Naive thymus-derived CD8-positive, alpha-beta T cell (primary cell): ENCODE data around the gene POLR2H. TPM values are rescaled to one million over a fixed set of nuclear protein-coding genes. Genes with fewer than 3 reads are reported as not detected.
A peak's percentile ranks its signal among the peaks of the same experiment; 100 is the strongest.

ENCODE experiments used
- ATAC-seq, 2 donors: fragments of 150-1000 bp; cut with Tn5 transposase in 1 of 2; sonication (Bioruptor Pico), chemical (Tn5 transposase) in 1 of 2; 1 replicate in 1 of 2; 2 replicates in 1 of 2; pipeline ENCODE4 v1.10.0; 2021; ENCODE audit warnings: mild to moderate bottlenecking in 2 of 2, moderate library complexity in 2 of 2
- POLR2A ChIA-PET: fragments of 350-600 bp; sonication (Branson Sonifier 250); formaldehyde crosslinking; loops from one replicate; lab custom pipeline; 2021; ENCODE audit warnings: antibody characterized with exemption; lab: Charles Lee
- DNase-seq, 10 donors: peaks; one replicate each; pipeline versions ENCODE4 v3.0.0 to v3.0.0-alpha.2; 2020 to 2022
- H3K27ac Mint-ChIP-seq, 10 donors: one replicate each; pipeline ENCODE4 v1.8.0; 2020 to 2022; ENCODE audit warnings: mild to moderate bottlenecking in 10 of 10, mixed read lengths in 10 of 10, moderate library complexity in 4 of 10, inconsistent platforms in 1 of 10
- H3K27me3 Mint-ChIP-seq, 5 donors: one replicate each; pipeline ENCODE4 v1.8.0; 2021 to 2022; ENCODE audit warnings: mixed read lengths in 5 of 5
- H3K36me3 Mint-ChIP-seq, 3 donors: one replicate each; pipeline ENCODE4 v1.8.0; 2020 to 2022; ENCODE audit warnings: mixed read lengths in 3 of 3, mild to moderate bottlenecking in 2 of 3, inconsistent platforms in 1 of 3
- H3K4me1 Mint-ChIP-seq, 4 donors: one replicate each; pipeline ENCODE4 v1.8.0; 2021 to 2022; ENCODE audit warnings: mixed read lengths in 4 of 4
- H3K4me3 Mint-ChIP-seq, 10 donors: one replicate each; pipeline ENCODE4 v1.8.0; 2020 to 2022; ENCODE audit warnings: mild to moderate bottlenecking in 10 of 10, mixed read lengths in 10 of 10, moderate library complexity in 6 of 10, inconsistent platforms in 1 of 10
- H3K9me3 Mint-ChIP-seq, 9 donors: one replicate each; pipeline ENCODE4 v1.8.0; 2020 to 2022; ENCODE audit warnings: mixed read lengths in 9 of 9, mild to moderate bottlenecking in 3 of 9, inconsistent platforms in 1 of 9, moderate library complexity in 1 of 9
- polyA plus RNA-seq, 3 donors: library from polyadenylated mRNA; unstranded; fragments of 300-500 nt; fragmentation: Illumina TruSeq; gene quantifications; one replicate each; pipeline ENCODE4 v1.2.3, GENCODE V29; 2021
- total RNA-seq, 8 experiments: library from RNA in 2 of 8; stranded (reverse) in 2 of 8; gene quantifications; one replicate each; pipeline ENCODE4 v1.2.3 and lab custom pipeline; 2021 to 2026

Gene POLR2H
- total RNA-seq: 10 to 100 TPM; 58.2 to 60.9 TPM
- polyA plus RNA-seq: 10 to 100 TPM; 58.0 to 81.6 (median 68.0) TPM
- 24.1 to 109 (median 36.6) reads per million in 6 experiments for total RNA-seq (lab: John Stamatoyannopoulos, UW)

DNA sequence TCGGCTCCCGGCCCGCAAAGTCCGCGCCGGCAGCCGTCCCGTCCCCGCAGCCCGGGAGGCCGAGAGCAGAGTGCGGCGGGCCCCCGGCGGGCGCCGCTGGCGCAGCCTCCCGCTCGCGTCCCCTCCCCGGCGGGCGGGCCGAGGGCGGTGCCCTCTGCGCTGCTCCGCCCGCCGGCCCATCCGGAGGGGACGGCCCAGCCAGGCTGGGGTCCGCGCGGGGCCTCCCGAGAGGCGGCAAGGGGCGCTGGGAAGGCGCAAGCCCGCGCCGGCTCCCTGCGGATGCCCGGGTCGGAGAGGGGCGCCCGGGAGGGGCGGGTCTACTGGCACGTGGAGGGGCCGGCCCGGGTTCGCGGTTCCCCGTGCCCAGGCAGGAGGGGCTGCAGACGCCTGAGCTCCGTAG is at the start of gene POLR2H, which contains the start of gene CLCN2:
Gene POLR2H (plus strand): TSS at position 179 of the 400 bp plus-strand sequence. CDS start 1,783 bp downstream, outside the sequence.
Gene CLCN2 (minus strand): TSS at position 74 of the 400 bp plus-strand sequence. CDS start 126 bp downstream, outside the sequence.
- POLR2A ChIA-PET: interaction anchor here (0.5 to 3.2 kb wide), 10 partner anchors 10 to 1576 kb away, joined by 3 to 15 read pairs (median 3); partner anchors contain the start of genes FAM131A, PSMD2 and TRA2B
- peaks cover 0 to 14% (median 0%) of the 10 kb centered on the region in 3 donors for H3K36me3 Mint-ChIP-seq
- peak within 1 kb of the TSS; percentile 79 to 97 (median 93) for H3K27ac Mint-ChIP-seq
- peaks cover 0 to 3% (median 0%) of the 10 kb centered on the region in 5 donors for H3K27me3 Mint-ChIP-seq
- no peaks in the 10 kb centered on the region for H3K9me3 Mint-ChIP-seq
- peak in 7 of 10 donors; percentile 18 to 59 (median 42) for DNase-seq
- H3K4me3 Mint-ChIP-seq: peak within 1 kb of the TSS; percentile 91 to 98 (median 97)
- H3K4me1 Mint-ChIP-seq: peaks cover 18 to 35% (median 33%) of the 10 kb centered on the region in 4 donors
- peak; percentile 19 to 41 for ATAC-seq

DNA sequence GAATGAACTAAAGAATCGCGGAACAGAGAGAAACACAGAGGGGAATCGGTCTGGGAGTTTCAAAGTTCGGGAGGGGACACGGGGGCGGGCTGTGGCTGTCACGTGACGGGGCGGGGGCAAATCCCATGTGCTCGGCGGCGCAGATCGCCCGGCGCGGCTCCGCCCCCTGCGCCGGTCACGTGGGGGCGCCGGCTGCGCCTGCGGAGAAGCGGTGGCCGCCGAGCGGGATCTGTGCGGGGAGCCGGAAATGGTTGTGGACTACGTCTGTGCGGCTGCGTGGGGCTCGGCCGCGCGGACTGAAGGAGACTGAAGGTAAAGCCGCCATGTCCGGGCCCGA is 47.2 kb upstream of the POLR2H start, which contains the start of gene EIF4G1:
Gene EIF4G1 (plus strand): TSS at position 244 of the 337 bp plus-strand sequence. CDS start 1,191 bp downstream, outside the sequence.
- ATAC-seq (peak; percentile 81 to 86), DNase-seq (peak; percentile 86 to 95 (median 92))
- peaks cover 0 to 32% (median 0%) of the 10 kb centered on the region in 3 donors for H3K36me3 Mint-ChIP-seq
- POLR2A ChIA-PET: interaction anchor here (1.0 kb wide), 1 partner anchor 49 kb away, joined by 4 read pairs; no protein-coding TSS in a partner anchor
- H3K27ac Mint-ChIP-seq: peak within 1 kb of the TSS in 9 of 10 donors; percentile 63 to 96 (median 93)
- H3K27me3 Mint-ChIP-seq: no peaks in the 10 kb centered on the region
- no peaks in the 10 kb centered on the region for H3K9me3 Mint-ChIP-seq
- peaks cover 20 to 35% (median 32%) of the 10 kb centered on the region in 4 donors for H3K4me1 Mint-ChIP-seq
- H3K4me3 Mint-ChIP-seq: peak within 1 kb of the TSS; percentile 78 to 93 (median 86)

DNA sequence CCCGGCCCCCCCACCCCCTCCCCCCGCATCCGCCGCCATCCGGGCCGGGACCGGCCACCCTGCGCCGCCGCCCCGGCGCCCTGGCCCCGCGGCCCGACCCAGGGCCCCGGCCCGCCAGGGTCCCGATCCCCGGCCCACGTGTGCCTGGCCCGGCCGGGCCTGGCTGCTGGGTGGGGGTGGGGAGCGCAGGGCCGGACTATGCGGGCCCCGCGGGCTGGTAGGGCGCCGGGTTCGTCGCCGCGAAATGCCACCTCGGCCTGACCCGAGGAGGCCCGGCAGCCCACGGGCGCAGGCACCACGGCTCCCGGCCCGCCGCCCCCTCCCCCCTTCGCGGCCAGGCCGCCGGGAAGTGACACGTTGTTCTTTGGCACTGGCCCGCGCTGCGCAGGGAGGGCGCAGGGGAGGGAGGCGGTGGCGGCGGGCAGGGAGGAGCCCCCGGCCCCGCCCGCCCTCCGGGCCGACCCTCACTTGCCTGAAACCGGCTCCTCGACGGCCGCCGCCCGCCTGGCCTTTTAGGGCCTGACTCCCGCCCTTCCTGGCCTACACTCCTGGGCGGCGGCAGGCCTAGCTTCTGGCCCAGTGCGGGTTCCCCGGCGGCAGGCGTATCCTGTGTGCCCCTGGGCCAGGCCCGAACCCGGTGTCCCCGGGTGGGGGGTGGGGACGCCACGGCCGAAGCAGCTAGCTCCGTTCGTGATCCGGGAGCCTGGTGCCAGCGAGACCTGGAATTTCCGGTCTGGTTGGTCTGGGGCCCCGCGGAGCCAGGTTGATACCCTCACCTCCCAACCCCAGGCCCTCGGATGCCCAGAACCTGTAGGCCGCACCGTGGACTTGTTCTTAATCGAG is 46.6 kb upstream of the POLR2H start:
- Mint-ChIP-seq H3K4me1 (peaks cover 20 to 41% (median 35%) of the 10 kb centered on the region in 4 donors), H3K36me3 (peaks cover 0 to 31% (median 0%) of the 10 kb centered on the region in 3 donors), H3K27ac (peak overlapping the region in 9 of 10 donors; percentile 63 to 96 (median 93)), H3K9me3 (no peaks in the 10 kb centered on the region), H3K27me3 (no peaks in the 10 kb centered on the region), H3K4me3 (peak overlapping the region; percentile 77 to 93 (median 84))
- DNase-seq (peak; percentile 57 to 85 (median 71)), ATAC-seq (peak; percentile 55 to 66)
- POLR2A ChIA-PET: interaction anchor here (0.6 to 1.3 kb wide), 8 partner anchors 9 to 679 kb away, joined by 3 to 6 read pairs (median 3); partner anchors contain the start of genes KLHL24 and PSMD2

DNA sequence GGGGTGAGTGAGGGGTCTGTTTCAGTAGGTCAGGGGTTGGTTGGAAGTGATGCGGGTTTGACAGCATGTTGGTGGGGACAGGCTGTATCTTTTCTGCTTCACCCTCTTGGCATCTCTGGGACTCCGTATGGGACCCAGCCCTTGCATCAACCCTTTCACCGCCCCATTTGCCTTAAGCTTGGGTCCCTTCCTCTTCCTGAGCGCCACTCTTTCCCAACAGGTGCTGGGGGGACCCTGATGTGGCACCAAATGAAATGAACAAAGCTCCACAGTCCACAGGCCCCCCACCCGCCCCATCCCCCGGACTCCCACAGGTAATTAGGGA is 46.0 kb upstream of the POLR2H start:
- Mint-ChIP-seq H3K27me3 (no peaks in the 10 kb centered on the region), H3K27ac (peak overlapping the region; percentile 63 to 95 (median 92)), H3K36me3 (peaks cover 0 to 34% (median 0%) of the 10 kb centered on the region in 3 donors), H3K9me3 (no peaks in the 10 kb centered on the region), H3K4me3 (peak overlapping the region; percentile 75 to 93 (median 82)), H3K4me1 (peaks cover 20 to 41% (median 36%) of the 10 kb centered on the region in 4 donors)
- DNase-seq (no peak), ATAC-seq (peak; percentile 2 to 10)
- POLR2A ChIA-PET: interaction anchor here (0.6 to 1.3 kb wide), 7 partner anchors 8 to 680 kb away, joined by 3 to 6 read pairs (median 3); partner anchors contain the start of genes KLHL24 and PSMD2

DNA sequence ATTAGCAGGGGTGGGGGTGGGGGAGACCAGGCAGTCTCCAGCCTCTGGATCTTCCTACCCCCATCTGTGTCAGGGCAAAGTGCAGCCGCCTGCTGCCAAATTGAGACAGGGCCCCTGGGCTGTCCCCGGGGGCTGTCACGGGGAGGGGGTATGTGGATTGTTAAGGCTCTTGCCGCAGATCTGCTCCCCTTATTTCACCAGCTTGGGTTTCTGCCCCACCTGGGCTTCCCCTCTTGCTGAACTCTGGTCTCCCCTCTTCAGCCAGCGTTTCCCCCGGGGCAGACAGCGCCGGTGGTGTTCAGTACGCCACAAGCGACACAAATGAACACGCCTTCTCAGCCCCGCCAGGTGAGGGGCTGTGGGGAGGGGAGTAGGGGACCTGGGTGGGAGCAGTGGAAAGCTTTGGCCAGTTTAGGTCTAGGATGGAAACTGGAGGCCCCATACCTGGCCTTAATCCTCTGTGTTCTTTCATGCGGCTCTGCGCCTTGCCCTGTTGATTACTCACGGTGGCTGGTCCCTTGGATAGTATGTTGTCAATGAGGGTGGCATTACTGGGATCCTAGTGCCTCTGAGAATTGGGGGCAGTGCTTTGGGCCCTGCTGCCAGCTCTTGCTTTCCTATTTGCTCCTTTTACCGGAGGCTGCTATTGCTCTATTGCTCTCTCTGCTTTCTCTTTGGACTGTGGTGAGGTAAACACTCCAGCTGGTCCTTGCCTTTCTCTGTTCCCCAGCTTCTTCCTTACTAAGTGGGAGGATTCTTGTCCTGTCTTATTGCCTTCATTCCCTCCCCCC is 45.4 kb upstream of the POLR2H start:
- peak in 2 of 10 donors; percentile 17 to 21 for DNase-seq
- H3K27ac Mint-ChIP-seq: peak overlapping the region; percentile 78 to 95 (median 92)
- H3K36me3 Mint-ChIP-seq: peaks cover 0 to 40% (median 0%) of the 10 kb centered on the region in 3 donors
- ATAC-seq: no peak
- no peaks in the 10 kb centered on the region for H3K27me3 Mint-ChIP-seq
- peak overlapping the region; percentile 74 to 93 (median 79) for H3K4me3 Mint-ChIP-seq
- POLR2A ChIA-PET: interaction anchor here (0.6 to 1.3 kb wide), 6 partner anchors 8 to 234 kb away, joined by 3 to 4 read pairs (median 3); no protein-coding TSS in a partner anchor
- H3K9me3 Mint-ChIP-seq: no peaks in the 10 kb centered on the region
- H3K4me1 Mint-ChIP-seq: peaks cover 20 to 41% (median 38%) of the 10 kb centered on the region in 4 donors

DNA sequence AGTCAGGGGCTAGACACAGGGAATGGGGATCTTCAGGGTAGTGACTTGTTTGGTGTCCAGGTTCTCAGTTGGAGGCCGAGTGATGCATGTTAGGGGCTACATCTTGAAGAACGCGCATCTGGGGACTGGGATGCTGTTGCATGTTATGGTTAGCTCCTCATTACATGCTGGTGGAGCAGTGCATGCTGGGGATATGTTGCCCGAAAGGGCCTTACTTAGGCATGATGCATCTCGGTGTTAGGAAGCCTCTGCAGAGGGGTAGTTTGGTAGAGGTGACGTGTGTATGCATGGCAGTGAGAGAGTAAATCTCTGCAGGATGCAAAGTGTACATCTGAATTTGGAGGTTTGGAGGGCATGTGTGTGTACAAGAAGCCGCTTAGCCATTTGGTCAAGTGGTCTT is 44.7 kb upstream of the POLR2H start:
- DNase-seq: no peak

DNA sequence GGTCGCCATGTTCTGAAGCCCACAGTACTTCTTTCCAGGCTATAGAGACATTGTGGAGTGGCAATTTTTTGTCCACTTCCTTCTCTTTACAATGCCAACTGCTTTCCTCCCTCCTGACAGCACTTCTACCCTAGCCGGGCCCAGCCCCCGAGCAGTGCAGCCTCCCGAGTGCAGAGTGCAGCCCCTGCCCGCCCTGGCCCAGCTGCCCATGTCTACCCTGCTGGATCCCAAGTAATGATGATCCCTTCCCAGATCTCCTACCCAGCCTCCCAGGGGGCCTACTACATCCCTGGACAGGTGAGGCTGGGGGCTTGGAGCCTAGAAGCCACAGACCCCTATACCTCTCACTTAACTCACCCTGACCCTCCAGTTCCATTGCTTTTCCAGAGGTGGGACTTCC is 44.3 kb upstream of the POLR2H start:
- H3K4me3 Mint-ChIP-seq: peak overlapping the region in 6 of 10 donors; percentile 1 to 91 (median 58)
- H3K9me3 Mint-ChIP-seq: no peaks in the 10 kb centered on the region
- peaks cover 20 to 41% (median 38%) of the 10 kb centered on the region in 4 donors for H3K4me1 Mint-ChIP-seq
- POLR2A ChIA-PET: no interaction called here
- ATAC-seq: no peak
- DNase-seq: no peak
- peaks cover 0 to 51% (median 2%) of the 10 kb centered on the region in 3 donors for H3K36me3 Mint-ChIP-seq
- no peaks in the 10 kb centered on the region for H3K27me3 Mint-ChIP-seq
- H3K27ac Mint-ChIP-seq: peak overlapping the region in 9 of 10 donors; percentile 10 to 94 (median 72)

More for the DNA sequence above, 44.7 kb upstream of the POLR2H start:
- Mint-ChIP-seq H3K9me3 (no peaks in the 10 kb centered on the region), H3K27ac (peak overlapping the region; percentile 78 to 95 (median 92)), H3K4me3 (peak overlapping the region; percentile 74 to 93 (median 79)), H3K27me3 (no peaks in the 10 kb centered on the region), H3K4me1 (peaks cover 20 to 41% (median 38%) of the 10 kb centered on the region in 4 donors), H3K36me3 (peaks cover 0 to 47% (median 2%) of the 10 kb centered on the region in 3 donors)
- ATAC-seq: no peak
- POLR2A ChIA-PET: no interaction called here

DNA sequence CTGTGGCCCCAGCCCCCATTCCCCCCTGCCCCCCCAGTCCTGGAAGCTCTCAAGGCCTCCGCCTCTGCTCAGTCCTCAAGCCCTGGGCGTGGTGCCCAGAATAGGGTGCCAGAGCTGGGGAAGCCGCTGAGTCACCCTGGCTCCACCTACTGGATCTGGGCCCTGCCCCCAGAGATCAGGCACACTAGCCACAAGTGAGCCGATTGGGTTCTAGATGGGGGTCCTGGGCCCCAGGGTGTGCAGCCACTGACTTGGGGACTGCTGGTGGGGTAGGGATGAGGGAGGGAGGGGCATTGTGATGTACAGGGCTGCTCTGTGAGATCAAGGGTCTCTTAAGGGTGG is 41.4 kb upstream of the POLR2H start:
- ATAC-seq (peak in 1 of 2 donors; percentile 22), DNase-seq (no peak)
- Mint-ChIP-seq H3K4me1 (peaks cover 22 to 41% (median 37%) of the 10 kb centered on the region in 4 donors), H3K9me3 (no peaks in the 10 kb centered on the region), H3K27ac (peak overlapping the region in 2 of 10 donors; percentile 29 to 40), H3K36me3 (peaks cover 3 to 80% (median 20%) of the 10 kb centered on the region in 3 donors), H3K4me3 (no peak overlapping the region), H3K27me3 (no peaks in the 10 kb centered on the region)
- POLR2A ChIA-PET: interaction anchor here (0.6 kb wide), 1 partner anchor 46 kb away, joined by 5 read pairs; no protein-coding TSS in a partner anchor

DNA sequence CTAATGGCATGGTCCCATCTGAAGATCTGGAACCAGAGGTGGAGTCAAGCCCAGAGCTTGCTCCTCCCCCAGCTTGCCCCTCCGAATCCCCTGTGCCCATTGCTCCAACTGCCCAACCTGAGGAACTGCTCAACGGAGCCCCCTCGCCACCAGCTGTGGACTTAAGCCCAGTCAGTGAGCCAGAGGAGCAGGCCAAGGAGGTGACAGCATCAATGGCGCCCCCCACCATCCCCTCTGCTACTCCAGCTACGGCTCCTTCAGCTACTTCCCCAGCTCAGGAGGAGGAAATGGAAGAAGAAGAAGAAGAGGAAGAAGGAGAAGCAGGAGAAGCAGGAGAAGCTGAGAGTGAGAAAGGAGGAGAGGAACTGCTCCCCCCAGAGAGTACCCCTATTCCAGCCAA is 39.8 kb upstream of the POLR2H start:
- POLR2A ChIA-PET: no interaction called here
- Mint-ChIP-seq H3K27me3 (no peaks in the 10 kb centered on the region), H3K36me3 (peaks cover 4 to 94% (median 27%) of the 10 kb centered on the region in 3 donors), H3K9me3 (no peaks in the 10 kb centered on the region), H3K4me1 (peaks cover 18 to 27% (median 25%) of the 10 kb centered on the region in 4 donors), H3K27ac (peak overlapping the region in 4 of 10 donors; percentile 4 to 82 (median 34)), H3K4me3 (no peak overlapping the region)
- ATAC-seq: no peak
- DNase-seq: no peak

DNA sequence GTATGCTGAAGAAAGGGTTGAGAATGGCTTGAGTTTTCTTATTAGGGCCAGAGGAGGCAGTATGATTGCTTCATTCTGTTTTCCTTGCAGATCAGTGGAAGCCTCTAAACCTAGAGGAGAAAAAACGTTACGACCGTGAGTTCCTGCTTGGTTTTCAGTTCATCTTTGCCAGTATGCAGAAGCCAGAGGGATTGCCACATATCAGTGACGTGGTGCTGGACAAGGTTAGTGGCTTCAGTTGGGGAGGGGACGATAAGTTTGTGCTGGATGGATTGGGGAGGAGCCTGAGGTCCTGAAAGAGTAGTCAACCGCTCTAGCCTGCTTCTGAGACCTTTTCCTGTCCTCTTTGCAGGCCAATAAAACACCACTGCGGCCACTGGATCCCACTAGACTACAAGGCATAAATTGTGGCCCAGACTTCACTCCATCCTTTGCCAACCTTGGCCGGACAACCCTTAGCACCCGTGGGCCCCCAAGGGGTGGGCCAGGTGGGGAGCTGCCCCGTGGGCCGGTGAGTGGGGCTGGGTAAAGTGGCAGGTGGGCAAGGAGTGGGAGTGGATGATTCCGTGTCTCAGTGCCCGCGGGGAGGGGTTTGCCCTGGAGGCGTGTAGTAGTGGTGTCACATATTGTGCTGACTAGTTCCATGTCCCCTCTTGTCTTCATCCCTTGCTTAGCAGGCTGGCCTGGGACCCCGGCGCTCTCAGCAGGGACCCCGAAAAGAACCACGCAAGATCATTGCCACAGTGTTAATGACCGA is 38.6 kb upstream of the POLR2H start:
- no peak for DNase-seq

DNA sequence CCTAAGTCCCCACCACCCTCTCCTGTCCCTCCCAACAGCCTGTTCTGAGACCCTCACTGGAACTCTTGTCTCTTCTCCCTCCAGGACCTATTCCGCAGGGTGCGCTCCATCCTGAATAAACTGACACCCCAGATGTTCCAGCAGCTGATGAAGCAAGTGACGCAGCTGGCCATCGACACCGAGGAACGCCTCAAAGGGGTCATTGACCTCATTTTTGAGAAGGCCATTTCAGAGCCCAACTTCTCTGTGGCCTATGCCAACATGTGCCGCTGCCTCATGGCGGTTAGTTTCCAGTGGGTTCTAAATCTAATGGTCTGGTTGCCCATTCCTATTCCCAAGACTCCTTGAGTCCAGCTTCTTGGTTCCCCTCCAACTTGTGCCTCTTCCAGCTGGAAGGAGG is 37.8 kb upstream of the POLR2H start:
- no peak for DNase-seq
- peaks cover 9 to 12% (median 10%) of the 10 kb centered on the region in 4 donors for H3K4me1 Mint-ChIP-seq
- no peaks in the 10 kb centered on the region for H3K9me3 Mint-ChIP-seq

More for the DNA sequence above, 38.6 kb upstream of the POLR2H start:
- no peak for ATAC-seq
- Mint-ChIP-seq H3K36me3 (peaks cover 4 to 94% (median 33%) of the 10 kb centered on the region in 3 donors), H3K27ac (peak overlapping the region in 3 of 10 donors; percentile 20 to 76 (median 31)), H3K27me3 (no peaks in the 10 kb centered on the region), H3K4me3 (no peak overlapping the region), H3K9me3 (no peaks in the 10 kb centered on the region), H3K4me1 (peaks cover 9 to 14% (median 13%) of the 10 kb centered on the region in 4 donors)
- POLR2A ChIA-PET: interaction anchor here (1.5 kb wide), 1 partner anchor 8 kb away, joined by 3 read pairs; no protein-coding TSS in a partner anchor

More for the DNA sequence above, 37.8 kb upstream of the POLR2H start:
- Mint-ChIP-seq H3K36me3 (peaks cover 4 to 97% (median 38%) of the 10 kb centered on the region in 3 donors), H3K27ac (peak overlapping the region in 1 of 10 donors; percentile 22), H3K4me3 (no peak overlapping the region), H3K27me3 (no peaks in the 10 kb centered on the region)
- POLR2A ChIA-PET: interaction anchor here (1.5 kb wide), 1 partner anchor 8 kb away, joined by 3 read pairs; no protein-coding TSS in a partner anchor
- no peak for ATAC-seq
